ENCODE data around the gene MRPL34.

MRPL34 gene

GRCh38 chr19:17329366-17330261 lies 23.9 kb downstream of the MRPL34 start:
- no peak for DNase-seq

- no peak for DNase-seq
Observed at GRCh38 chr19:17330262-17331044, 24.8 kb downstream of the MRPL34 start.

- DNase-seq: peak; percentile 39
Observed at GRCh38 chr19:17331045-17331558, 25.4 kb downstream of the MRPL34 start.

- no peak for DNase-seq
Observed at GRCh38 chr19:17332360-17332676, 26.6 kb downstream of the MRPL34 start.

GRCh38 chr19:17332677-17333581 lies 27.3 kb downstream of the MRPL34 start:
- DNase-seq: no peak

GRCh38 chr19:17333611-17334413 lies 28.1 kb downstream of the MRPL34 start:
- DNase-seq: no peak

GRCh38 chr19:17334414-17335409 lies 29.0 kb downstream of the MRPL34 start, which contains the start of gene ANO8:
Gene ANO8, minus strand, starts transcription at chr19:17334855. Its CDS starts 185 bp downstream, at chr19:17334670.
- peak; percentile 91 for DNase-seq

- DNase-seq: no peak
Observed at GRCh38 chr19:17335575-17335974, 29.9 kb downstream of the MRPL34 start.

GRCh38 chr19:17336872-17337674 lies 31.4 kb downstream of the MRPL34 start, which contains the start of gene GTPBP3:
Gene GTPBP3, plus strand, starts transcription at chr19:17337553. Its CDS starts 59 bp downstream, at chr19:17337612.
- DNase-seq: peak; percentile 99

- DNase-seq: no peak
Observed at GRCh38 chr19:17337675-17338432, 32.2 kb downstream of the MRPL34 start.

GRCh38 chr19:17338433-17339078 lies 32.9 kb downstream of the MRPL34 start:
- no peak for DNase-seq

- no peak for DNase-seq
Observed at GRCh38 chr19:17339088-17339741, 33.5 kb downstream of the MRPL34 start.

GRCh38 chr19:17340302-17340870 lies 34.7 kb downstream of the MRPL34 start:
- DNase-seq: no peak

GRCh38 chr19:17340871-17341357 lies 35.2 kb downstream of the MRPL34 start:
- DNase-seq: no peak

- no peak for DNase-seq
Observed at GRCh38 chr19:17341386-17341785, 35.7 kb downstream of the MRPL34 start.

- no peak for DNase-seq
Observed at GRCh38 chr19:17341845-17342244, 36.2 kb downstream of the MRPL34 start.

GRCh38 chr19:17346109-17346671 lies 40.5 kb downstream of the MRPL34 start:
- DNase-seq: peak; percentile 64

All from NCI-H1105 treated with DMSO at 0.1 percent for 48 hours (cell line).